HCT116 (cell line): ENCODE measurements around the gene CNKSR3. TPM values are rescaled to one million over a fixed set of nuclear protein-coding genes. Genes with fewer than 3 reads are reported as not detected.

Source experiments
- ATAC-seq: fragments of 200-7000 bp; cut with Tn5 transposase; 2 replicates; pipeline ENCODE4 v1.9.1; 2020; ENCODE audit warnings: mild to moderate bottlenecking, moderate library complexity
- BruUV-seq: library from RNA; stranded (reverse); fragments of 400-500 nt; replicated peaks from 2 replicates; lab custom pipeline; 2021; lab: Mats Ljungman, UMichigan
- CTCF ChIA-PET: fragments of 300-600 bp; sonication (Branson Sonifier 250); formaldehyde crosslinking; loops from one replicate; lab custom pipeline; 2021; ENCODE audit warnings: antibody characterized with exemption; lab: Charles Lee
- POLR2A ChIA-PET: fragments of 300-600, 350-600 bp; sonication (Branson Sonifier 250); formaldehyde crosslinking; loops from one replicate; lab custom pipeline; 2021; ENCODE audit warnings: antibody characterized with exemption; lab: Charles Lee
- RAD21 ChIA-PET, 2 experiments: fragments of 300-600 bp; sonication (Branson Sonifier 250); formaldehyde crosslinking; loops; one replicate each; lab custom pipeline; 2023; ENCODE audit warnings: low total read pairs in 2 of 2; ENCODE audit not compliant: uncharacterized antibody in 2 of 2, unreplicated experiment in 2 of 2, low non-redundant PET in 1 of 2; lab: Charles Lee
- DNase-seq: peaks from one replicate; pipeline ENCODE4 v3.0.0-alpha.2; 2010; ENCODE audit warnings: low read depth, low spot score
- H2AFZ ChIP-seq: fragments of 200-600 bp; shearing (Covaris generic), sonication (generic); 2 replicates; pipeline ENCODE4 v1.6.1; 2017; ENCODE audit warnings: low read depth, mixed run types, mixed read lengths, antibody characterized with exemption, low read length; ENCODE audit not compliant: poor library complexity, severe bottlenecking
- H3K27ac ChIP-seq: 2 replicates; pipeline ENCODE4 v1.5.1; 2012; ENCODE audit warnings: low read depth, low read length
- H3K27me3 ChIP-seq: fragments of 200-600 bp; sonication (generic); 2 replicates; pipeline ENCODE4 v1.6.1; 2016; ENCODE audit warnings: mixed run types, low read length, mixed read lengths; ENCODE audit not compliant: insufficient read depth
- H3K36me3 ChIP-seq, 2 experiments: fragments of 200-500 bp in 1 of 2; fragments of 200-600 bp in 1 of 2; sonication (Bioruptor generic) in 1 of 2; sonication (generic) in 1 of 2; 2 replicates each; pipeline versions ENCODE4 v1.5.1 to v1.6.1; 2014 to 2016; ENCODE audit warnings: low read length in 2 of 2, inconsistent platforms in 1 of 2, mixed read lengths in 1 of 2, mixed run types in 1 of 2; ENCODE audit not compliant: insufficient read depth in 2 of 2, control insufficient read depth in 1 of 2
- H3K4me1 ChIP-seq, 2 experiments: fragments of 200-600 bp in 1 of 2; sonication (generic) in 1 of 2; 2 replicates each; pipeline versions ENCODE4 v1.5.1 to v1.6.1; 2012 to 2017; ENCODE audit warnings: low read length in 2 of 2, inconsistent platforms in 1 of 2, mild to moderate bottlenecking in 1 of 2, mixed read lengths in 1 of 2, mixed run types in 1 of 2, moderate library complexity in 1 of 2; ENCODE audit not compliant: insufficient read depth in 2 of 2, control insufficient read depth in 1 of 2
- H3K4me2 ChIP-seq: fragments of 200-600 bp; sonication (generic); 2 replicates; pipeline ENCODE4 v1.6.1; 2017; ENCODE audit warnings: mixed run types, low read length, mixed read lengths
- H3K4me3 ChIP-seq, 2 experiments: fragments of 200-600 bp in 1 of 2; sonication (generic) in 1 of 2; replicated peaks in 1 of 2; 2 replicates each; pipeline ENCODE4 v1.5.1; 2011 to 2016; ENCODE audit warnings: low read length in 2 of 2, control low read depth in 1 of 2, low read depth in 1 of 2, mild to moderate bottlenecking in 1 of 2, mixed read lengths in 1 of 2, mixed run types in 1 of 2
- H3K79me2 ChIP-seq: fragments of 200-600 bp; sonication (generic); 2 replicates; pipeline ENCODE4 v1.6.1; 2017; ENCODE audit warnings: mild to moderate bottlenecking, mixed run types, low read length, moderate library complexity, mixed read lengths; ENCODE audit not compliant: insufficient read depth
- H3K9ac ChIP-seq: fragments of 200-600 bp; sonication (generic); 2 replicates; pipeline ENCODE4 v1.6.1; 2016; ENCODE audit warnings: low read length, mixed read lengths
- H3K9me2 ChIP-seq: fragments of 200-600 bp; sonication (generic), shearing (Covaris generic); 2 replicates; pipeline ENCODE4 v1.6.1; 2017; ENCODE audit warnings: mixed run types, mild to moderate bottlenecking, moderate library complexity; ENCODE audit not compliant: insufficient read depth
- H3K9me3 ChIP-seq, 2 experiments: fragments of 200-500 bp in 1 of 2; fragments of 200-600 bp in 1 of 2; sonication (Bioruptor generic) in 1 of 2; sonication (generic) in 1 of 2; 2 replicates each; pipeline ENCODE4 v1.6.1; 2014 to 2017; ENCODE audit warnings: low read length in 2 of 2, mixed read lengths in 2 of 2, inconsistent platforms in 1 of 2, low read depth in 1 of 2, mild to moderate bottlenecking in 1 of 2, mixed run types in 1 of 2, moderate library complexity in 1 of 2; ENCODE audit not compliant: control insufficient read depth in 1 of 2, insufficient read depth in 1 of 2
- H4K20me1 ChIP-seq: fragments of 200-600 bp; sonication (generic), shearing (Covaris generic); 2 replicates; pipeline ENCODE4 v1.6.1; 2017; ENCODE audit warnings: mixed run types, mild to moderate bottlenecking, moderate library complexity; ENCODE audit not compliant: insufficient read depth
- CBX3 ChIP-seq: IDR thresholded peaks from 2 replicates; pipeline ENCODE4 v1.6.1; 2012; ENCODE audit warnings: low read depth
- CTCF ChIP-seq, 3 experiments: fragments of 200-600 bp in 1 of 3; sonication (generic) in 1 of 3; IDR thresholded peaks in 2 of 3; conservative IDR thresholded peaks in 1 of 3; 2 replicates each; pipeline ENCODE4 v1.5.1; 2012 to 2017; ENCODE audit warnings: low read depth in 2 of 3, low read length in 2 of 3, antibody characterized with exemption in 1 of 3, borderline replicate concordance in 1 of 3, control low read depth in 1 of 3, mild to moderate bottlenecking in 1 of 3, mixed read lengths in 1 of 3, mixed run types in 1 of 3, moderate library complexity in 1 of 3; ENCODE audit not compliant: insufficient read depth in 1 of 3
- EGR1 ChIP-seq: IDR thresholded peaks from 2 replicates; pipeline ENCODE4 v1.6.1; 2012; ENCODE audit warnings: low read depth
- ELF1 ChIP-seq: IDR thresholded peaks from 2 replicates; pipeline ENCODE4 v1.6.1; 2012; ENCODE audit warnings: low read depth, borderline replicate concordance
- EZH2 ChIP-seq: fragments of 200-600 bp; sonication (generic); IDR thresholded peaks from 2 replicates; pipeline ENCODE4 v1.6.1; 2017; ENCODE audit warnings: antibody characterized with exemption, mixed run types
- EZH2phosphoT487 ChIP-seq: fragments of 200-600 bp; IDR thresholded peaks from 2 replicates; pipeline ENCODE4 v1.6.1; 2018; ENCODE audit warnings: antibody characterized with exemption, borderline replicate concordance
- FOSL1 ChIP-seq: IDR thresholded peaks from 2 replicates; pipeline ENCODE4 v1.6.1; 2012; ENCODE audit warnings: low read depth
- JUND ChIP-seq: IDR thresholded peaks from 2 replicates; pipeline ENCODE4 v1.6.1; 2012
- MAX ChIP-seq: IDR thresholded peaks from 2 replicates; pipeline ENCODE4 v1.6.1; 2012
- POLR2A ChIP-seq: IDR thresholded peaks from 2 replicates; pipeline ENCODE4 v1.7.0; 2011; ENCODE audit warnings: borderline replicate concordance; ENCODE audit not compliant: insufficient read depth, insufficient read length; ENCODE audit errors: extremely low read depth
- POLR2AphosphoS5 ChIP-seq: IDR thresholded peaks from 2 replicates; pipeline ENCODE4 v1.6.1; 2011; ENCODE audit warnings: mild to moderate bottlenecking, low read depth, low read length, moderate library complexity
- RAD21 ChIP-seq: IDR thresholded peaks from 2 replicates; pipeline ENCODE4 v1.6.1; 2012; ENCODE audit warnings: low read depth, mild to moderate bottlenecking
- SIN3A ChIP-seq: IDR thresholded peaks from 2 replicates; pipeline ENCODE4 v1.6.1; 2012; ENCODE audit warnings: low read depth
- SP1 ChIP-seq: IDR thresholded peaks from 2 replicates; pipeline ENCODE4 v1.6.1; 2012; ENCODE audit warnings: low read depth
- SRF ChIP-seq: IDR thresholded peaks from 2 replicates; pipeline ENCODE4 v1.6.1; 2012; ENCODE audit warnings: low read depth
- TCF7L2 ChIP-seq: IDR thresholded peaks from 2 replicates; pipeline ENCODE4 v1.7.0; 2011; ENCODE audit warnings: borderline replicate concordance, inconsistent platforms; ENCODE audit not compliant: insufficient read depth, insufficient read length; ENCODE audit errors: extremely low read depth
- YY1 ChIP-seq: IDR thresholded peaks from 2 replicates; pipeline ENCODE4 v1.6.1; 2011; ENCODE audit warnings: low read length, low read depth, moderate library complexity, mild to moderate bottlenecking; ENCODE audit not compliant: insufficient replicate concordance; ENCODE audit errors: extremely low read depth
- ZFX ChIP-seq: fragments of 450-650 bp; IDR thresholded peaks from 2 replicates; pipeline ENCODE4 v1.6.1; 2017
- ZNF274 ChIP-seq: fragments of 200-500 bp; sonication (Bioruptor generic); IDR thresholded peaks from 2 replicates; pipeline ENCODE4 v1.6.1; 2014; ENCODE audit warnings: mild to moderate bottlenecking, low read depth, low read length, inconsistent platforms
- intact Hi-C: fragments of 100-400 bp; cut with micrococcal nuclease; formaldehyde crosslinking; loops from 2 replicates; pipeline ENCODE4 v1.10.0; 2022
- total RNA-seq: library from RNA; stranded (reverse); gene quantifications from one replicate; pipeline ENCODE4 v1.2.1, GENCODE V29; 2021; ENCODE audit not compliant: unreplicated experiment
- TF ChIP-seq, protein P1 (sequence below): IDR thresholded peaks from 2 replicates; pipeline ENCODE4 v1.6.1; 2012

CNKSR3 gene
- total RNA-seq, 1 experiment from 2014 or later: 15.4 TPM

- no peaks in the 10 kb centered on the region for H3K9me2 ChIP-seq
- H3K27ac ChIP-seq: no peak overlapping the region
- no peaks in the 10 kb centered on the region for H3K27me3 ChIP-seq
- no peaks in the 10 kb centered on the region for H3K9me3 ChIP-seq
- H2AFZ ChIP-seq: no peak overlapping the region
- no peak overlapping the region for H3K4me2 ChIP-seq
- peaks cover 39% of the 10 kb centered on the region for H3K79me2 ChIP-seq
- no peak for TF ChIP-seq POLR2A
- TF ChIP-seq EZH2phosphoT487: no peak
- no peak for TF ChIP-seq CTCF (IDR thresholded peaks at IDR 0.05 in 2 of 3, conservative IDR thresholded peaks at IDR 0.05 in 1 of 3; ENCODE audit: borderline replicate concordance in 1 of 3, insufficient read depth in 1 of 3, low read depth in 2 of 3, low read length in 2 of 3)
- TF ChIP-seq YY1: no peak
- no peak for TF ChIP-seq MAX
- TF ChIP-seq ZFX: no peak
- TF ChIP-seq EGR1: no peak
- no peak for TF ChIP-seq ZNF274
- TF ChIP-seq SRF: no peak
- TF ChIP-seq, protein P1, sequence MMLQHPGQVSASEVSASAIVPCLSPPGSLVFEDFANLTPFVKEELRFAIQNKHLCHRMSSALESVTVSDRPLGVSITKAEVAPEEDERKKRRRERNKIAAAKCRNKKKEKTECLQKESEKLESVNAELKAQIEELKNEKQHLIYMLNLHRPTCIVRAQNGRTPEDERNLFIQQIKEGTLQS: no peak
- TF ChIP-seq SIN3A: no peak
- no peak for TF ChIP-seq ELF1
- TF ChIP-seq FOSL1: no peak
- no peak for TF ChIP-seq TCF7L2
- TF ChIP-seq POLR2AphosphoS5: no peak
- no peak for TF ChIP-seq EZH2
- TF ChIP-seq SP1: no peak
- no peak for TF ChIP-seq JUND
- no peak for TF ChIP-seq CBX3
- no peak for TF ChIP-seq RAD21
- H4K20me1 ChIP-seq: no peaks in the 10 kb centered on the region; the same call in 1 of the 2 replicates
- BruUV-seq: no TSS peak
- no peaks in the 10 kb centered on the region for H3K36me3 ChIP-seq
- H3K4me1 ChIP-seq: peaks cover 2 to 11% of the 10 kb centered on the region in 2 experiments; a peak in 2 of 4 replicates
- H3K9ac ChIP-seq: no peak overlapping the region
- H3K4me3 ChIP-seq: no peak overlapping the region
- intact Hi-C loops: no loop called here
- ATAC-seq (no peak), DNase-seq (no peak)
- POLR2A ChIA-PET: no interaction called here
- CTCF ChIA-PET: no interaction called here
- RAD21 ChIA-PET: no interaction called here
Observed at GRCh38 chr6:154496186-154496585, 14.3 kb downstream of the CNKSR3 start.
